Activated CD8-positive, alpha-beta T cell treated with anti-CD3 and anti-CD28 coated beads for 36 hours (primary cell): ENCODE measurements around the gene HLA-F. TPM values are rescaled to one million over a fixed set of nuclear protein-coding genes. Genes with fewer than 3 reads are reported as not detected.

Experiments used
- ATAC-seq: fragments of 200-7000 bp; cut with Tn5 transposase; one replicate; pipeline ENCODE4 v1.10.0; 2021; ENCODE audit warnings: mild to moderate bottlenecking, moderate library complexity
- CTCF ChIA-PET: fragments of 350-600 bp; sonication (Branson Sonifier 250); formaldehyde crosslinking; loops from one replicate; lab custom pipeline; 2021; ENCODE audit warnings: antibody characterized with exemption; lab: Charles Lee
- POLR2A ChIA-PET: fragments of 350-600 bp; sonication (Branson Sonifier 250); formaldehyde crosslinking; loops from one replicate; lab custom pipeline; 2021; ENCODE audit warnings: antibody characterized with exemption; lab: Charles Lee
- DNase-seq: peaks from one replicate; pipeline ENCODE4 v3.0.0-alpha.2; 2020
- H3K27ac Mint-ChIP-seq: one replicate; pipeline ENCODE4 v1.8.0; 2021; ENCODE audit warnings: mild to moderate bottlenecking, mixed read lengths
- H3K27me3 Mint-ChIP-seq: one replicate; pipeline ENCODE4 v1.8.0; 2021; ENCODE audit warnings: mixed read lengths
- H3K36me3 Mint-ChIP-seq: one replicate; pipeline ENCODE4 v1.8.0; 2021; ENCODE audit warnings: low read depth, mixed read lengths
- H3K4me1 Mint-ChIP-seq: one replicate; pipeline ENCODE4 v1.8.0; 2021; ENCODE audit warnings: low read depth, mixed read lengths
- H3K4me3 Mint-ChIP-seq: one replicate; pipeline ENCODE4 v1.8.0; 2021; ENCODE audit warnings: mild to moderate bottlenecking, moderate library complexity, mixed read lengths
- H3K9me3 Mint-ChIP-seq: one replicate; pipeline ENCODE4 v1.8.0; 2021; ENCODE audit warnings: mixed read lengths
- intact Hi-C: fragments of 100-400 bp; cut with micrococcal nuclease; formaldehyde crosslinking; loops from one replicate; pipeline ENCODE4 v1.10.0; 2022
- total RNA-seq, 2 experiments: library from RNA; stranded (reverse); gene quantifications; one replicate each; pipeline ENCODE4 v1.2.3, GENCODE V29; 2021
- TF ChIP-seq, protein P1 (sequence below): fragments of 200-600 bp; IDR thresholded peaks from one replicate; pipeline ENCODE4 v1.8.0; 2022; ENCODE audit warnings: antibody characterized with exemption, mild to moderate bottlenecking

HLA-F gene
- total RNA-seq, 2 experiments from 2014 or later: 172 TPM

DNA sequence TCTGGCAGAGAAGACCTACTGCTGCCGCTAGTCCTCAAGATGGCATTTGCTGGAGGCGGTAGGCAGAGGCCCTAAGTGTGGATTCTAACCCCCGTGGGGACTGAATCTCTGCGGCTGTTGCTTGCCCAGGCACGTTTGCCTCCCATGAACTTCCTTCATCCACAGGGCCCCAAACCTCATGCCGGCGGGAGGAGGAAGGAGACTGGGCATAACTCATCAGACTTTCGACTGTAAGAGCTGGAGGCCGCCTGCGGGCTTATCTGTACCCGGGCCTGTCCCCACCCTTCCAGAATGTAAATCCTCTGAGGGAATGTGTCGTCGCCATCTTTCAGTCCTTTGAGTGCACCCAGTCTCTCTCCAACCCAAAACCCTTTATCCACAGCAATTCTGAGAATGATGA lies 43.3 kb upstream of the HLA-F start:
- no peak for ATAC-seq
- CTCF ChIA-PET: no interaction called here
- POLR2A ChIA-PET: no interaction called here
- H3K4me1 Mint-ChIP-seq: peaks cover 2% of the 10 kb centered on the region
- no peak for DNase-seq
- TF ChIP-seq, protein P1, sequence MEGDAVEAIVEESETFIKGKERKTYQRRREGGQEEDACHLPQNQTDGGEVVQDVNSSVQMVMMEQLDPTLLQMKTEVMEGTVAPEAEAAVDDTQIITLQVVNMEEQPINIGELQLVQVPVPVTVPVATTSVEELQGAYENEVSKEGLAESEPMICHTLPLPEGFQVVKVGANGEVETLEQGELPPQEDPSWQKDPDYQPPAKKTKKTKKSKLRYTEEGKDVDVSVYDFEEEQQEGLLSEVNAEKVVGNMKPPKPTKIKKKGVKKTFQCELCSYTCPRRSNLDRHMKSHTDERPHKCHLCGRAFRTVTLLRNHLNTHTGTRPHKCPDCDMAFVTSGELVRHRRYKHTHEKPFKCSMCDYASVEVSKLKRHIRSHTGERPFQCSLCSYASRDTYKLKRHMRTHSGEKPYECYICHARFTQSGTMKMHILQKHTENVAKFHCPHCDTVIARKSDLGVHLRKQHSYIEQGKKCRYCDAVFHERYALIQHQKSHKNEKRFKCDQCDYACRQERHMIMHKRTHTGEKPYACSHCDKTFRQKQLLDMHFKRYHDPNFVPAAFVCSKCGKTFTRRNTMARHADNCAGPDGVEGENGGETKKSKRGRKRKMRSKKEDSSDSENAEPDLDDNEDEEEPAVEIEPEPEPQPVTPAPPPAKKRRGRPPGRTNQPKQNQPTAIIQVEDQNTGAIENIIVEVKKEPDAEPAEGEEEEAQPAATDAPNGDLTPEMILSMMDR: no peak
- H3K4me3 Mint-ChIP-seq: no peak overlapping the region
- intact Hi-C loops: no loop called here
- H3K27ac Mint-ChIP-seq: no peak overlapping the region
- no peaks in the 10 kb centered on the region for H3K9me3 Mint-ChIP-seq
- no peaks in the 10 kb centered on the region for H3K36me3 Mint-ChIP-seq
- H3K27me3 Mint-ChIP-seq: peaks cover 4% of the 10 kb centered on the region

GRCh38 chr6:29680416-29680815 lies 42.8 kb upstream of the HLA-F start:
- H3K27me3 Mint-ChIP-seq: peaks cover 4% of the 10 kb centered on the region
- no peak overlapping the region for H3K27ac Mint-ChIP-seq
- no peak for ATAC-seq
- intact Hi-C loops: no loop called here
- ChIA-PET POLR2A (no interaction called here), CTCF (no interaction called here)
- H3K4me1 Mint-ChIP-seq: peaks cover 2% of the 10 kb centered on the region
- H3K36me3 Mint-ChIP-seq: no peaks in the 10 kb centered on the region
- no peaks in the 10 kb centered on the region for H3K9me3 Mint-ChIP-seq
- no peak overlapping the region for H3K4me3 Mint-ChIP-seq
- DNase-seq: no peak
- TF ChIP-seq, protein P1: no peak

- Mint-ChIP-seq H3K4me3 (no peak within 1 kb of the TSS), H3K36me3 (no peaks in the 10 kb centered on the region), H3K4me1 (peaks cover 2% of the 10 kb centered on the region), H3K27me3 (peaks cover 4% of the 10 kb centered on the region), H3K9me3 (no peaks in the 10 kb centered on the region), H3K27ac (no peak within 1 kb of the TSS)
- DNase-seq (no peak), ATAC-seq (no peak)
- TF ChIP-seq, protein P1: no peak
- POLR2A ChIA-PET: no interaction called here
- CTCF ChIA-PET: no interaction called here
- intact Hi-C loops: no loop called here
Measured at GRCh38 chr6:29680904-29681303, 42.3 kb upstream of the HLA-F start, which contains the start of gene ZFP57. Gene ZFP57 (minus strand): TSS chr6:29681152. CDS start chr6:29677003, 4,149 bp downstream.

- POLR2A ChIA-PET: no interaction called here
- H3K36me3 Mint-ChIP-seq: no peaks in the 10 kb centered on the region
- CTCF ChIA-PET: interaction anchor here (1.3 kb wide), 1 partner anchor 29 kb away, joined by 4 read pairs; no protein-coding TSS in a partner anchor
- no peak for DNase-seq
- no peak overlapping the region for H3K4me3 Mint-ChIP-seq
- H3K27ac Mint-ChIP-seq: no peak overlapping the region
- H3K9me3 Mint-ChIP-seq: no peaks in the 10 kb centered on the region
- ATAC-seq: no peak
- intact Hi-C loops: no loop called here
- H3K4me1 Mint-ChIP-seq: peaks cover 2% of the 10 kb centered on the region
- TF ChIP-seq, protein P1: no peak
- H3K27me3 Mint-ChIP-seq: peaks cover 4% of the 10 kb centered on the region
Measured at GRCh38 chr6:29681811-29682210, 41.4 kb upstream of the HLA-F start.

DNA sequence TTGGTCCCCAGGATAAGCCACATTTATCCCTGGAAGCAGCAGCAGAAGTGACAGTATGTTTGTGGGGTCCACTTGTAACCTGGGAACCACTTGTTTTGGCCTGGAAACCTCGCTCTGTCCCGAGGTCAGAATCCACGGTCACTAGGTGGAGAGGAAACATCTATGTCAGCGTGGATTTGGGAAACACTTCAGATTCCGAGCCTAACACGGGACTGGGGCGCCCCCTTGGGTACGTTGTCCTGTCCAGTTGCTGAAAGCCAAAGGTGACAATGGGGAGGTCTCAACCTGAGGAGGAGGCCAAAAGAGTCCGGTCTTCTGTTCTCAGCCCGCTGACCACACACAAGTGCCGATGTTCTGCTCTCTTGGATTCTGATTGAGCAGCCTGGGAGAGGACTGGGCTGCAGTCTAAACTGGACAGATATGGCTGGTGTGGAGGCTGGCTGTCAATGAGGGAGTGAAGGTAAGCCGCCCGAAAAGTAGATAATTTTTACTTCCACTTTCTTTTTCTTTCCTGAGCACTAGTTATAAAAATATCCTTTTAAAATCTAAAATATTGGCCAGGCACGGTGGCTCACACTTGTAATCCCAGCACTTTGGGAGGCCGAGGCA lies 37.4 kb upstream of the HLA-F start:
- Mint-ChIP-seq H3K27me3 (peaks cover 6% of the 10 kb centered on the region), H3K27ac (no peak overlapping the region), H3K4me3 (no peak overlapping the region), H3K36me3 (no peaks in the 10 kb centered on the region), H3K9me3 (no peaks in the 10 kb centered on the region), H3K4me1 (no peaks in the 10 kb centered on the region)
- ChIA-PET CTCF (interaction anchor here (1.7 kb wide), 1 partner anchor 445 kb away, joined by 5 read pairs; no protein-coding TSS in a partner anchor), POLR2A (no interaction called here)
- intact Hi-C loops: no loop called here
- TF ChIP-seq, protein P1: no peak
- no peak for ATAC-seq
- DNase-seq: no peak
